Gastroesophageal sphincter (tissue), 3 donors: ENCODE results near the gene VRK2.

Experiments
- POLR2AphosphoS5 ChIP-seq: sonication (generic); formaldehyde crosslinking; IDR thresholded peaks from one replicate; pipeline ENCODE4 v1.6.1; 2017; ENCODE audit warnings: antibody characterized with exemption
- TF ChIP-seq, protein P1 (sequence below), 4 experiments: fragments of 200-600 bp in 2 of 4; fragments of 450-650 bp in 2 of 4; sonication (generic) in 1 of 4; IDR thresholded peaks; one replicate each; pipeline ENCODE4 v1.5.1; 2017 to 2019; ENCODE audit warnings: antibody characterized with exemption in 4 of 4, mild to moderate bottlenecking in 2 of 4, moderate library complexity in 2 of 4

DNA sequence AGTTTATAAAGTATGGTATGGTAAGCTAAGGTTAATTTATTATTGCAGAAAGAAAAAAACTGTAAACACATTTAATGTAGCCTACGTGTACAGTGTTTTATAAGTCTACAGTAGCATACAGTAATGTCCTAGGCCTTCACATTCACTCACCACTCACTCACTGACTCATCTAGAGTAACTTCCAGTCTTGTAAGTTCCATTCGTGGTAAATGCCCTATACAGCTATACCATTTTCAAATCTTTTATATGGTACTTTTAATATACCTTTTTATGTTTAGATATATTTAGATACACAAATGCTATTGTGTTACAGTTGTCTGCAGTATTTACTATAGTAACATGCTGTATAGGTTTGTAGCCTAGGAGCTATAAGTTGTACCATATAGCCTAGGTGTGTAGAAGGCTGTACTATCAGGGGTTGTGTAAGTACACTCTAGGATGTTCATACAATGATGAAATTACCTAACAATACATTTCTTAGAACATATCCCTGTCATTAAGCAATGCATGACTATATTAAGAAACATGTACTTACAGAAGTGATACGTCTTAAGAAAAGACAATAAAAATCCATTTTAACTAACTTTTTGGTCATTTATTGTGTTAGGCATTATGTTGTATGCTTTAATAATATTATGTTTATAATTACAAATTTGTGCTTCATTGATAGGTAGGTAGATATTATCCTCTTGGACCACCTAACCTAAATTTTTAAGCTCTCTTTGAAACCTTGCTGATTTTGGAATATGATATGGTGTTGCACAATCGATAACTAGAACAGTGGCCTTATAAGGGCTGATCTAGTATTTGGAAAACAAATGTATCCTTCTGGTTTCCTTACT is 51.9 kb downstream of the VRK2 start:
- no peak for TF ChIP-seq POLR2AphosphoS5
- TF ChIP-seq, protein P1, sequence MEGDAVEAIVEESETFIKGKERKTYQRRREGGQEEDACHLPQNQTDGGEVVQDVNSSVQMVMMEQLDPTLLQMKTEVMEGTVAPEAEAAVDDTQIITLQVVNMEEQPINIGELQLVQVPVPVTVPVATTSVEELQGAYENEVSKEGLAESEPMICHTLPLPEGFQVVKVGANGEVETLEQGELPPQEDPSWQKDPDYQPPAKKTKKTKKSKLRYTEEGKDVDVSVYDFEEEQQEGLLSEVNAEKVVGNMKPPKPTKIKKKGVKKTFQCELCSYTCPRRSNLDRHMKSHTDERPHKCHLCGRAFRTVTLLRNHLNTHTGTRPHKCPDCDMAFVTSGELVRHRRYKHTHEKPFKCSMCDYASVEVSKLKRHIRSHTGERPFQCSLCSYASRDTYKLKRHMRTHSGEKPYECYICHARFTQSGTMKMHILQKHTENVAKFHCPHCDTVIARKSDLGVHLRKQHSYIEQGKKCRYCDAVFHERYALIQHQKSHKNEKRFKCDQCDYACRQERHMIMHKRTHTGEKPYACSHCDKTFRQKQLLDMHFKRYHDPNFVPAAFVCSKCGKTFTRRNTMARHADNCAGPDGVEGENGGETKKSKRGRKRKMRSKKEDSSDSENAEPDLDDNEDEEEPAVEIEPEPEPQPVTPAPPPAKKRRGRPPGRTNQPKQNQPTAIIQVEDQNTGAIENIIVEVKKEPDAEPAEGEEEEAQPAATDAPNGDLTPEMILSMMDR (IDR thresholded peaks at IDR 0.05) = no peak
